ENCODE measurements around the gene TRIM46.
"Not testable (repeated sequence)": the region's sequence is repeated elsewhere in the genome, so short reads cannot be mapped to it uniquely, and the experiment has no call there.

Gene TRIM46

DNA sequence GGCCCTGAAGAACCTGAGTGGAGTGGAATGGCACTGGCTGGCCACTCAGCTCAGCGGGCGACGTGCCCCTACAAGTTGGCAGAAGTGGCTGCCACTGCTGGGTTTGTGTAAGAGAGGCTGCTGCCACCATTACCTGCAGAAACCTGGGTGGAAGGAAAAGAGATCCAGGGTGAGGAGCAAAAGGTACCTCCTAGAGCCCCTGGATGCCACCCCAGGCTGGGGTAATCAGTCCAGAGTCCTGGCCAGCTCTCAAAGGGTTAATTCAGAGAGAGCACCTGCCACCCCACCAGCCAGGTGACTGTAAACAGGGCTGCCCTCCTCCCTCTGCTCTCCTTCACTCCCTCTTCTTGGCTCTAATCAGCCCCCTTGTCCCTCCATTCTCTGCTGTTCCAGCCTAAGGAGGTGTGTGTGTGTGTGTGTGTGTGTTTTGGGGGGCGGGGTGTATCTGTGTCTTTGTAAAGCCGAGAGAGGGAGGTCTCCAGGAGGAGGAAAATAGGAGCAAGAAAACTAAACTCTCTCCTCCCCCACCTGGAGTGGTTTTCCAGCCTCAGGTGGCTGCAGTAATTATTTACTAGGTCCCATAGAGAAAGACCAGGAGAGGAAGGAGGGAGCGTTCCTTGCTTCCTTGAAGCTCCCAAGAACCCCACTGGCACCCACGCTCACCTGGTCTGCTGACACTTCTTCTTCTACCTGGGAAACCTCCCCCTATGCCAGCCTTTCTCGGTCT is 12.6 kb downstream of the TRIM46 start:
- DNase-seq (ENCODE audit: low read depth) = no peak

- no peak for DNase-seq (ENCODE audit: low read depth)
Observed at GRCh38 chr1:155186794-155187455, 13.3 kb downstream of the TRIM46 start.

DNA sequence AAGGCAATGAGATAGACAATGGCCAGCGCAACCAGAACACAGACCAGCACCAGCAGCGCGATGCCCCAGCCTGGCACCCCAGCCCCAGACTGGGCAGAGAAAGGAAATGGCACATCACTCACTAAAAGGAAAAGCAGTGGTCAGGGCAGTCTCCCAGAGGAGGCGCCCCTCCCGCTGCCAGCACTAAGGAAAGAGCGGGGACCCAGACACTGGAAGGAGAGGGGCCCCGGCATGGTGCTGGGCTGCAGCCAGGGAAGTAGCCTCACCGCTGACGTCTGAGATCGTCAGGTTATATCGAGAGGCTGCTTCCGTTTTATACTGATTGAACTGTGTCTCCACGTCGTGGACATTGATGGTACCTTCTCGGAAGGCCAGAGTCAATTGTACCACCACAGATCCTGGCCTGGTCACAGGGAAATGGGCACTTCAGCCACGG is 13.8 kb downstream of the TRIM46 start:
- no peak for DNase-seq (ENCODE audit: low read depth)

GRCh38 chr1:155188268-155188667 is 14.6 kb downstream of the TRIM46 start:
- no peak for DNase-seq (ENCODE audit: low read depth)

- not testable (repeated sequence) for DNase-seq (ENCODE audit: low read depth)
Observed at GRCh38 chr1:155189926-155190325, 16.3 kb downstream of the TRIM46 start.

DNA sequence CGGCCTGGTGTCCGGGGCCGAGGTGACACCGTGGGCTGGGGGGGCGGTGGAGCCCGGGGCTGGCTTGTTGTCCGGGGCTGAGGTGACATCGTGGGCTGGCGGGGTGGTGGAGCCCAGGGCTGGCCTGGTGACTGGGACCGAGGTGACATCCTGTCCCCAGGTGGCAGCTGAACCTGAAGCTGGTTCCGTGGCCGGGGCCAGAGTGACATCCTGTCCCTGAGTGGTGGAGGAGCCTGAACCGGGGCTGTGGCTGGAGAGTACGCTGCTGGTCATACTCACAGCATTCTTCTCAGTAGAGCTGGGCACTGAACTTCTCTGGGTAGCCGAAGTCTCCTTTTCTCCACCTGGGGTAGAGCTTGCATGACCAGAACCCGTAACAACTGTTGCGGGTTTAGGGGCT is 18.3 kb downstream of the TRIM46 start:
- DNase-seq (ENCODE audit: low read depth) = no peak

GRCh38 chr1:155192346-155193274 is 19.0 kb downstream of the TRIM46 start:
- no peak for DNase-seq (ENCODE audit: low read depth)

GRCh38 chr1:155193275-155193990 is 19.8 kb downstream of the TRIM46 start:
- DNase-seq (ENCODE audit: low read depth) = peak; percentile 85

- DNase-seq (ENCODE audit: low read depth) = not testable (repeated sequence)
Observed at GRCh38 chr1:155193991-155194240, 20.3 kb downstream of the TRIM46 start.

DNA sequence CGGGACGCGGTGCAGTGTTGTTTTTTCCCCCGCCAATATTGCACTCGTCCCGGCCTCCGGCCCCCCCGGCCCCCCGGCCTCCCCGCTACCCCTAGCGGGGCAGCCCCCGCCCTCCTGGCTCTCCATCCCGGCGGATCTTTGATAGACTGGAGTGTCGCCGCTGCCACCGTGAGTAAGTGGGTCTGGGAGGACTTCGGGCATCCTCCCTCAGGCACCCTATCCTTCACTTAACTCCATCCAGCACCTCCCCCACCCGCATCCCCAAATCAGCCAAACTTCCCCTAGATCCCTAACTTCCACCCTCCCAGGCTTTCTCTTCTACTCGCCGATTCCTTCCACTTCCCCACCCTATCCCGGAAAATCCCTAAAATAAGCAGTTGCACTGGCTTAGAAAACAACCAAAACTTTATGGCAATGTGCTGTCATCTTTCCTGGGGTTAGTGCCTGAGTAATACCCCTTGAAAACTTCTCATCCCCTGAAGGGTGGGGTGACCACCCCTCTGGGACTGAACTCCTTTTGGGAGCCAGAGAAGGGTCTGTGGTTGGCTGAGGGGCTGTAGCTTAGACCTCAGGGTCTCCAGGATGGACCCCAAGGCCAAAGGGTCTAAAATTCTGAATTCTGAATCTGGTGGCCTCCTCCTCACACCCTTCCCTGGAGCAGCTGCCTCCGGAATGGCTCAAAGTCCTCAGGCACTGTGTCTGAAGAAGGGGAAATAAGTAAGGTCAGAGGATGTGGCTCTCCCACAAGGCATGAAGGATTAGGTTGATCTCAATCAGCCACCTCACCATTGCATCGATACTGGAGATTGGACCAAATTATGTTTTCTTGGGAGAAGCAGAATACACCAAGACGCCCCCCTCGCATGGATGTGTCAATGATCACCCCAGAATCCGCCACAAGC is 21.8 kb downstream of the TRIM46 start:
- DNase-seq (ENCODE audit: low read depth) = no peak

GRCh38 chr1:155196103-155196892 is 22.6 kb downstream of the TRIM46 start:
- no peak for DNase-seq (ENCODE audit: low read depth)

DNA sequence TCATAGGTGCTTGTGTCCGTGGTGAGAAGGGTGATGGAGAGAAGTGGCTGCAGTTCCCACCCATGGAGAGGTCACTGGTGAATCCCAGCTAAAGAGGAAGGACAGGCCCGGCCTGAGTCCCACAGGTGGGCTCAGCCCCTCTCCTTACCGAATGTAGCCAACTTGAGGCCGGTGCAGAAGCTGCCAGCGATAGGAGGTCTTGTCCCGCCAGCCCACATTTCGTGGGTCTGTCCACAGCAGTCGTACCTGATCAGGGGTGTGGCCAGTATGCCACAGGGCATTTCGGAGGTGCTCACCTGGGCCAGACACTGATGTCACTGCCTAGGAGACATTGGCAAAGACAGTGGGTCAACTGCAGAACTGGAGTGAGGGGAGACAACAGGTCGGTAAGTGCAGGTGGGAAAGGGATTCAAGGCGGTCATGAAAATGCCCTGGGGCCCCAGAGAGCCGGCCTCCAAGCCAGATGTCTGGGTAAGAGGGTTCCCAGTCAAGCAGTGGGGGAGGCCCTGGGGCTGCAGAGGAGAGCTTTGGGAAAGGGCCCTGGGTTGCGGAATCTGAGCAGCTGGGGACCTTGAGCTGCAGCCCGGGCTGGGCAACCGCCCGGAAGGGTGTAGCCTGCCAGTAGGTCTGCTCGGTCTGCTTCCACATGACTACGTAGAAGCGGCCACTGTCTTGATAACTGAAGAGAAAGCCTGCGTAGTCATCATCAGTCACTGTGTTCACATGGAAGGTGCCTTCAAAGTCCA is 23.4 kb downstream of the TRIM46 start:
- no peak for DNase-seq (ENCODE audit: low read depth)

- no peak for DNase-seq (ENCODE audit: low read depth)
Observed at GRCh38 chr1:155197901-155198546, 24.4 kb downstream of the TRIM46 start.

- no peak for DNase-seq (ENCODE audit: low read depth)
Observed at GRCh38 chr1:155198547-155198906, 24.9 kb downstream of the TRIM46 start.

GRCh38 chr1:155199792-155200191 is 26.1 kb downstream of the TRIM46 start:
- DNase-seq (ENCODE audit: low read depth) = no peak

- no peak for DNase-seq (ENCODE audit: low read depth)
Observed at GRCh38 chr1:155200920-155201319, 27.3 kb downstream of the TRIM46 start.

DNA sequence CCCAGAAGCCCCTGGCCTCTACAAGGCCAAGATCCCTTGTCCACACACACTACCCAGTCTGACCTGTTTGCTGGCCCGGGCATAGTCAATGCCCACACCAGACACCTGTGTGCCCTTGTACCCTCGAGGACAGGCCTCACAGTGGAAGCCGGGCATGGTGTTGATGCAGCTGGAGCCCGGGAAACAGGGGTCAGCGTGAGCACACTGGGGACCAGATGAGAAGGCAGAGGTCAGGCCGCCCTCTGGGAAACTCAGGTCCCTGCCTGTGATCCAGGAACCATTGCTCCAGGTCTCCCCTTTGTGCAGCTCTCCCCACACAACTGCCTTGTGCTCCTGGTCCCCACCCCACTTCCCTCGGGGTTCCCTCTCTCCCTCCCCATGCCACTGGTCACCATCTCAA is 28.5 kb downstream of the TRIM46 start:
- no peak for DNase-seq (ENCODE audit: low read depth)

- no peak for DNase-seq (ENCODE audit: low read depth)
Observed at GRCh38 chr1:155202731-155203515, 29.3 kb downstream of the TRIM46 start.

All from amniotic epithelial cell (primary cell).